ENCODE data around the gene PRRC2A. TPM values are rescaled to one million over a fixed set of nuclear protein-coding genes. Genes with fewer than 3 reads are reported as not detected.

Gene PRRC2A
- total RNA-seq, 1 experiment from 2014 or later: 383 TPM

DNA sequence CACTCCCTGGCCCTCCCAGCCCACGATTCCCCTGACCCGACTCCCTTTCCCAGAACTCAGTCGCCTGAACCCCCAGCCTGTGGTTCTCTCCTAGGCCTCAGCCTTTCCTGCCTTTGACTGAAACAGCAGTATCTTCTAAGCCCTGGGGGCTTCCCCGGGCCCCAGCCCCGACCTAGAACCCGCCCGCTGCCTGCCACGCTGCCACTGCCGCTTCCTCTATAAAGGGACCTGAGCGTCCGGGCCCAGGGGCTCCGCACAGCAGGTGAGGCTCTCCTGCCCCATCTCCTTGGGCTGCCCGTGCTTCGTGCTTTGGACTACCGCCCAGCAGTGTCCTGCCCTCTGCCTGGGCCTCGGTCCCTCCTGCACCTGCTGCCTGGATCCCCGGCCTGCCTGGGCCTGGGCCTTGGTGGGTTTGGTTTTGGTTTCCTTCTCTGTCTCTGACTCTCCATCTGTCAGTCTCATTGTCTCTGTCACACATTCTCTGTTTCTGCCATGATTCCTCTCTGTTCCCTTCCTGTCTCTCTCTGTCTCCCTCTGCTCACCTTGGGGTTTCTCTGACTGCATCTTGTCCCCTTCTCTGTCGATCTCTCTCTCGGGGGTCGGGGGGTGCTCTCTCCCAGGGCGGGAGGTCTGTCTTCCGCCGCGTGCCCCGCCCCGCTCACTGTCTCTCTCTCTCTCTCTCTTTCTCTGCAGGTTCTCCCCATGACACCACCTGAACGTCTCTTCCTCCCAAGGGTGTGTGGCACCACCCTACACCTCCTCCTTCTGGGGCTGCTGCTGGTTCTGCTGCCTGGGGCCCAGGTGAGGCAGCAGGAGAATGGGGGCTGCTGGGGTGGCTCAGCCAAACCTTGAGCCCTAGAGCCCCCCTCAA, 48.2 kb upstream of the PRRC2A start, which contains the start of gene LTA:
Gene LTA, plus strand, starts transcription at position 249 of the 871 bp plus-strand sequence. Its CDS starts 454 bp downstream, at position 703.
- Histone ChIP-seq H3K9me3 (ENCODE audit: control insufficient read depth, low read depth, low read length) (no peaks in the 10 kb centered on the region), H3K27me3 (ENCODE audit: insufficient read depth, low read length) (no peaks in the 10 kb centered on the region), H3K27ac (ENCODE audit: insufficient read length, low read depth, low read length) (no peak within 1 kb of the TSS), H2BK120ac (ENCODE audit: low read depth, low read length, poor library complexity, severe bottlenecking) (no peak within 1 kb of the TSS), H4K91ac (ENCODE audit: insufficient read length, low read depth, low read length) (no peak within 1 kb of the TSS), H3K14ac (ENCODE audit: insufficient read depth, low read length) (no peak within 1 kb of the TSS), H2AK5ac (ENCODE audit: insufficient read length, low read length) (no peak within 1 kb of the TSS), H2BK20ac (ENCODE audit: low read depth, low read length, poor library complexity, severe bottlenecking) (no peak within 1 kb of the TSS), H3K56ac (ENCODE audit: insufficient read length, low read depth, low read length) (no peak within 1 kb of the TSS), H4K8ac (replicated peaks; ENCODE audit: insufficient read length, low read depth, low read length) (no peak within 1 kb of the TSS), H4K5ac (ENCODE audit: insufficient read length, low read depth, low read length) (no peak within 1 kb of the TSS), H2BK12ac (ENCODE audit: insufficient read length, low read depth, low read length) (no peak within 1 kb of the TSS), H3K79me2 (ENCODE audit: insufficient read depth, low read length) (no peaks in the 10 kb centered on the region), H2BK15ac (ENCODE audit: low read depth, low read length) (no peak within 1 kb of the TSS), H2AFZ (ENCODE audit: low read length) (no peak within 1 kb of the TSS), H3K4me1 (ENCODE audit: insufficient read depth, low read length) (no peaks in the 10 kb centered on the region), H3K79me1 (ENCODE audit: insufficient read depth, low read depth, low read length, poor library complexity, severe bottlenecking) (no peaks in the 10 kb centered on the region), H3K4ac (ENCODE audit: low read depth, low read length) (no peak within 1 kb of the TSS), H2BK5ac (ENCODE audit: insufficient read length, low read length) (no peak within 1 kb of the TSS), H3K18ac (ENCODE audit: insufficient read length, low read depth, low read length) (no peak within 1 kb of the TSS), H3K23ac (ENCODE audit: insufficient read length, low read depth, low read length) (no peak within 1 kb of the TSS), H3T11ph (ENCODE audit: low read length) (no peak within 1 kb of the TSS), H4K20me1 (ENCODE audit: control insufficient read depth, insufficient read depth, insufficient read length) (no peaks in the 10 kb centered on the region), H3K23me2 (ENCODE audit: insufficient read length, low read depth, low read length, poor library complexity, severe bottlenecking) (peaks cover 3% of the 10 kb centered on the region), H3K4me2 (ENCODE audit: insufficient read depth, insufficient read length, low read length) (no peak within 1 kb of the TSS), H3K9ac (ENCODE audit: extremely low read depth, insufficient read length, low read length) (no peak within 1 kb of the TSS)
- peaks cover 17 to 24% of the 10 kb centered on the region in 2 experiments for H3K4me1 Mint-ChIP-seq
- DNase-seq: no peak
- no peak for TF ChIP-seq CTCF (conservative IDR thresholded peaks at IDR 0.05)
- no peak within 1 kb of the TSS for H3K27ac Mint-ChIP-seq
- peaks cover 20% of the 10 kb centered on the region for H3K27me3 Mint-ChIP-seq (ENCODE audit: low read depth)
- H3K4me3 Mint-ChIP-seq: no peak within 1 kb of the TSS
- no peaks in the 10 kb centered on the region for H3K36me3 Mint-ChIP-seq (ENCODE audit: insufficient read depth in 1 of 3, low read depth in 3 of 3)
- no peaks in the 10 kb centered on the region; a peak in 1 of 5 replicates for H3K9me3 Mint-ChIP-seq
- WGBS (ENCODE audit: extremely low coverage, insufficient read length, low lambda C conversion rate): no CpG with 5 or more reads among the region's 27 CpGs

Data from H9 (cell line).